ENCODE results near the gene RSRC1. TPM values are rescaled to one million over a fixed set of nuclear protein-coding genes. Genes with fewer than 3 reads are reported as not detected.

The RSRC1 gene
- total and polyA plus RNA-seq, 4 donors = 36.7 to 66.5 (median 50.2) TPM

- peak in 2 of 6 donors; percentile 21 to 35 for DNase-seq (ENCODE audit: low read depth in 4 of 6, low spot score in 6 of 6)
- Histone ChIP-seq H3K27ac (ENCODE audit: low read depth, low read length) (no peak overlapping the region), H3K36me3 (ENCODE audit: control insufficient read depth, insufficient read depth, low read length) (no peaks in the 10 kb centered on the region), H3K4me3 (ENCODE audit: low read depth, low read length) (no peak overlapping the region), H3K27me3 (ENCODE audit: control insufficient read depth, insufficient read depth, low read length) (no peaks in the 10 kb centered on the region), H3K4me1 (ENCODE audit: control insufficient read depth, insufficient read depth, low read length) (no peaks in the 10 kb centered on the region), H3K9me3 (ENCODE audit: control insufficient read depth, insufficient read depth, low read length) (peaks cover 8% of the 10 kb centered on the region)
- WGBS (ENCODE audit: insufficient coverage) = 20% methylated on average over 3 of the region's 6 CpGs
Measured at GRCh38 chr3:158272081-158272480, 162.2 kb downstream of the RSRC1 start.

DNA sequence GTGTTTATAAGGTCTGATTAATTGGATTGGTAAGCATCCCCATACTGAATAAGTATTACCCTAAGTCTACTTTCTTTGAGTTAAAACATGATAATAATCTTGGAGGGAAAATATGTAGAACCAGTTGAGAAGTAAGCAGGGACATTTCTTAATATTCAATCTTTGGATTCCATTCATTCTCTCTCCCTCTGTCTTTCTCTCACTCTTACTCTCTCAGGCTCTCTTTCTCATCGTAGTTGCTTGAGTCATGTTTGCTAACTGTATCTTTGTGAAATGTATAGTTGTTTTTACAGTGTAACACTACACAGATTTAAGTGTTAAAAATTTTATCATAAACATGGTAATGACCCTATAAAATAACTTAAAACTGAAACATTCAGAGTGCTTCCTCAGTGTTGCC lies 163.8 kb downstream of the RSRC1 start:
- H3K27ac ChIP-seq (ENCODE audit: low read depth, low read length) = no peak overlapping the region
- no peaks in the 10 kb centered on the region for H3K9me3 ChIP-seq (ENCODE audit: control insufficient read depth, insufficient read depth, low read length)
- no peak overlapping the region for H3K4me3 ChIP-seq (ENCODE audit: low read depth, low read length)
- no peaks in the 10 kb centered on the region for H3K36me3 ChIP-seq (ENCODE audit: control insufficient read depth, insufficient read depth, low read length)
- H3K27me3 ChIP-seq (ENCODE audit: control insufficient read depth, insufficient read depth, low read length) = no peaks in the 10 kb centered on the region
- H3K4me1 ChIP-seq (ENCODE audit: control insufficient read depth, insufficient read depth, low read length) = no peaks in the 10 kb centered on the region
- DNase-seq (ENCODE audit: low read depth in 4 of 6, low spot score in 6 of 6) = no peak
- WGBS (ENCODE audit: insufficient coverage) = no CpG with 5 or more reads among the region's 1 CpG

DNA sequence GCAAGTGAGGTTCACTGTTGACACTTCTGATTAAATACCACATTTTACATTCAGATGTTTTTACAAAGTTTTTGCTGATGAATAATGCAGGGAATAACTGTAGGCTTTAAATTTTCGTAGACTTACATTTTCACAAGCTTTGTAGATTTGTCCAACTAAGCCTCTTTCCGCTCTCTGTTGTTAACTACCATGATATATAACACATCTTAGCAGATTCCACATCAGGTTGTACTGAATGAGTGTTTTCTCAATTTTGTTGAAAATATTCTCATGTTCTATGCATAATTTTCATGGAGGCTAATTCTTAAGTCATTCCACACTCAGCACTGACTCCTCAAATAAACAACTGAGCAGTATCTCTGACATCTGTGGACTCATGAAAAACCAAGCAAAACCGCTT lies 168.3 kb downstream of the RSRC1 start:
- WGBS (ENCODE audit: insufficient coverage) = 100% methylated on average over 1 of the region's 3 CpGs
- DNase-seq (ENCODE audit: low read depth in 4 of 6, low spot score in 6 of 6) = no peak
- Histone ChIP-seq H3K36me3 (ENCODE audit: control insufficient read depth, insufficient read depth, low read length) (no peaks in the 10 kb centered on the region), H3K27me3 (ENCODE audit: control insufficient read depth, insufficient read depth, low read length) (no peaks in the 10 kb centered on the region), H3K9me3 (ENCODE audit: control insufficient read depth, insufficient read depth, low read length) (no peaks in the 10 kb centered on the region), H3K27ac (ENCODE audit: low read depth, low read length) (no peak overlapping the region), H3K4me3 (ENCODE audit: low read depth, low read length) (no peak overlapping the region), H3K4me1 (ENCODE audit: control insufficient read depth, insufficient read depth, low read length) (no peaks in the 10 kb centered on the region)

DNA sequence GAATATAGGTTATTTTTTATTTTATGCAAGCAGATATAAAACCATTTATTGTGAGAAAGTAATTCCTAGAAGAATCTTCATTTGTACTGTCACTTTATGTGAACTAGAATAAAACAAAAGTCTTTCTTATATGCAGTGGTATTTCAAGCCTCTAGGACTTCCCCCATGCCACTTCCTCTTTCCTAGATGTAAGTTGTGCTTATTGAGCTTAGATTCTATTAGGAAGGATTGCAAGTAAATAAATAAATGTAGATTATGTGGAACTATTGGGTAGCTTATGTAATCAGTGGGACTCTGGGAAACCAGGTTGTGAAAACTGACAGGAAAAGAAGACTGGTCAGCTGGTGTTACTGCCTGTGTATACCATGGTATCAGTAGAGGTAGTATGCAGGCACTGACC lies 169.7 kb downstream of the RSRC1 start:
- Histone ChIP-seq H3K27me3 (ENCODE audit: control insufficient read depth, insufficient read depth, low read length) (no peaks in the 10 kb centered on the region), H3K9me3 (ENCODE audit: control insufficient read depth, insufficient read depth, low read length) (no peaks in the 10 kb centered on the region), H3K4me3 (ENCODE audit: low read depth, low read length) (no peak overlapping the region), H3K36me3 (ENCODE audit: control insufficient read depth, insufficient read depth, low read length) (no peaks in the 10 kb centered on the region), H3K4me1 (ENCODE audit: control insufficient read depth, insufficient read depth, low read length) (no peaks in the 10 kb centered on the region), H3K27ac (ENCODE audit: low read depth, low read length) (no peak overlapping the region)
- no peak for DNase-seq (ENCODE audit: low read depth in 4 of 6, low spot score in 6 of 6)

- H3K27me3 ChIP-seq (ENCODE audit: control insufficient read depth, insufficient read depth, low read length) = no peaks in the 10 kb centered on the region
- H3K36me3 ChIP-seq (ENCODE audit: control insufficient read depth, insufficient read depth, low read length) = no peaks in the 10 kb centered on the region
- no peak overlapping the region for H3K27ac ChIP-seq (ENCODE audit: low read depth, low read length)
- no peaks in the 10 kb centered on the region for H3K4me1 ChIP-seq (ENCODE audit: control insufficient read depth, insufficient read depth, low read length)
- no peaks in the 10 kb centered on the region for H3K9me3 ChIP-seq (ENCODE audit: control insufficient read depth, insufficient read depth, low read length)
- no CpG with 5 or more reads among the region's 2 CpGs for WGBS (ENCODE audit: insufficient coverage)
- no peak overlapping the region for H3K4me3 ChIP-seq (ENCODE audit: low read depth, low read length)
- no peak for DNase-seq (ENCODE audit: low read depth in 4 of 6, low spot score in 6 of 6)
Measured at GRCh38 chr3:158295771-158296170, 185.9 kb downstream of the RSRC1 start.

DNA sequence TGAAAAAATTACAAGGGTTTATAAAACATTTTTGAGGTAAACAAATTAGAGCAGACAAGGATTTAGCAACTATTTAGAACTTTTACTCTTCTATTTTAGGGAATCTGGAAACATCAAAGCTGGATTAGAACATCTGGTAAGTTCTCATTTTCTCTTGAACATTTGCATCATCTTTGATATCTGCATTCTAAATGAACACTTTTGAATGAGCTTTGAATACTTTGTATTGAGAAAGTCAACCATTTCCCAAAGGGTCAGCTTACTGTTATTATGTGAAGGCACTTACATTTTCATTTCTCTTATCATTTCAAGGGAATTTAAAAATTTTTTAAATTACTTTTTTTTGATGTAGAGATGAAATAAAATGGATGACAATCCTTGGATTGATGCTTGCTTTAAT lies 188.1 kb downstream of the RSRC1 start:
- Histone ChIP-seq H3K4me1 (ENCODE audit: control insufficient read depth, insufficient read depth, low read length) (no peaks in the 10 kb centered on the region), H3K27ac (ENCODE audit: low read depth, low read length) (no peak overlapping the region), H3K4me3 (ENCODE audit: low read depth, low read length) (no peak overlapping the region), H3K36me3 (ENCODE audit: control insufficient read depth, insufficient read depth, low read length) (no peaks in the 10 kb centered on the region), H3K9me3 (ENCODE audit: control insufficient read depth, insufficient read depth, low read length) (no peaks in the 10 kb centered on the region), H3K27me3 (ENCODE audit: control insufficient read depth, insufficient read depth, low read length) (no peaks in the 10 kb centered on the region)
- no peak for DNase-seq (ENCODE audit: low read depth in 4 of 6, low spot score in 6 of 6)

DNA sequence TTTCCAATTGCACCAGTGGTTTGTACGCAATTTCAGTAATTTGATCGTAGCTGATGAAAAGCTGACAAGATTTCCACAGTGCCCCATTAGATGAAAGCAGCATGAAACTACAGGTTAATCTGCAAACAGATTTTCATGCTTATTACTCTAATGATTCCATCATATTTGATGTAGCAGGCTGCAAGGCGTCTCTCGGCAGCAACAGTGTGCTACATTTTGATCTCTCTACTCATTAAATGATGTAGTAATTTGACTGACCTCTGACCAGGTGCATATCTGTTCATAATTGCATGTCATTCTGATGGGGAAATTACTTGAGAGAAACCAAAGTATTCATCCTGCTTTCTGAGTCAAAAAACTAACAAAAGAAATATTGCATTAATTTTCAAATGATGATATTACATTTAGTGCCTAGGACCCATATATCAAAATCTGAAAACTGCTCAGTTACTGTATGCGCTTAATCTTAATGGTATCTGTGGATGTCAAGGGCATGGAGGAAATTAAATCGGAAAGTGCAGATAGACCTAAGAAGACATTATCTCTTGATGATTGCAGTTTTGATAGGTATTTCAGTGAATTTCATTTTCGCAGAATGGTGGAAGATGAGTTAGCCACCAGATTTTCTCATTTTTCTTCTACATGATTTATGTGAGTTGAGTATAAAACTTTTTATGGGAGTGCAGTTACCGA lies 198.5 kb downstream of the RSRC1 start:
- no peaks in the 10 kb centered on the region for H3K27me3 ChIP-seq (ENCODE audit: control insufficient read depth, insufficient read depth, low read length)
- no peaks in the 10 kb centered on the region for H3K4me1 ChIP-seq (ENCODE audit: control insufficient read depth, insufficient read depth, low read length)
- 86% methylated on average over 2 of the region's 8 CpGs for WGBS (ENCODE audit: insufficient coverage)
- H3K27ac ChIP-seq (ENCODE audit: low read depth, low read length) = no peak overlapping the region
- H3K36me3 ChIP-seq (ENCODE audit: control insufficient read depth, insufficient read depth, low read length) = no peaks in the 10 kb centered on the region
- peak in 1 of 6 donors; percentile 79 for DNase-seq (ENCODE audit: low read depth in 4 of 6, low spot score in 6 of 6)
- H3K4me3 ChIP-seq (ENCODE audit: low read depth, low read length) = no peak overlapping the region
- H3K9me3 ChIP-seq (ENCODE audit: control insufficient read depth, insufficient read depth, low read length) = no peaks in the 10 kb centered on the region

DNA sequence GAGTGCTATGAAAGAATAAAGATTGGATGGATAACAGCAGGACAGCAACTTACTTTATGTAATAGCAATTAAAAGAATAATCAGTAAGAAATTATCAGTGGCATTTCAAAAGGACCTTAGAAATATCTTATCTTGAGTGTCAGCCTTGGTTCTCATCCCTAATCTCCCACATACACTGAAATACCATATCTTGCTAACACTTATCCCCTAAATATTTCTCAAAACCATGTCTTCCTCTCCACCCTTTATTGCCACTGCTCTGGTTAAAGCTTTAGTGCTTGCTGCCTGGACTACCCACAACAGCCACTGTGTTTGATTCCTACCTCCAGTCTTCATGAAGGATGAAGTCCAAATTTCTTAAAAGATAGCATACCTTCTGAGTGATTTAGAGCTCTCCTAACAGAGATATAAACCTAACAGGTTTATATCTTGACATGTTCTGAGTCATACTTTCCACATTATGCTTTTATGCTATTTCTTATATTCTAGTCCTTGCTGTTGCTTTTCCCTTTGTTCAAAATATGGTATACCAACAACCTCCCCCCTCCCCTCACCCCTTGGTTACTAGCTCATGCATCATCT lies 202.8 kb downstream of the RSRC1 start:
- Histone ChIP-seq H3K4me3 (ENCODE audit: low read depth, low read length) (no peak overlapping the region), H3K4me1 (ENCODE audit: control insufficient read depth, insufficient read depth, low read length) (no peaks in the 10 kb centered on the region), H3K27me3 (ENCODE audit: control insufficient read depth, insufficient read depth, low read length) (no peaks in the 10 kb centered on the region), H3K36me3 (ENCODE audit: control insufficient read depth, insufficient read depth, low read length) (no peaks in the 10 kb centered on the region), H3K27ac (ENCODE audit: low read depth, low read length) (no peak overlapping the region), H3K9me3 (ENCODE audit: control insufficient read depth, insufficient read depth, low read length) (no peaks in the 10 kb centered on the region)
- DNase-seq (ENCODE audit: low read depth in 4 of 6, low spot score in 6 of 6) = no peak

GRCh38 chr3:158313338-158313927 lies 203.5 kb downstream of the RSRC1 start:
- peak in 4 of 6 donors; percentile 2 to 86 (median 30) for DNase-seq (ENCODE audit: low read depth in 4 of 6, low spot score in 6 of 6)

More at GRCh38 chr3:158313338-158313927, 203.5 kb downstream of the RSRC1 start:
- Histone ChIP-seq H3K27me3 (ENCODE audit: control insufficient read depth, insufficient read depth, low read length) (no peaks in the 10 kb centered on the region), H3K9me3 (ENCODE audit: control insufficient read depth, insufficient read depth, low read length) (no peaks in the 10 kb centered on the region), H3K36me3 (ENCODE audit: control insufficient read depth, insufficient read depth, low read length) (no peaks in the 10 kb centered on the region), H3K4me3 (ENCODE audit: low read depth, low read length) (no peak overlapping the region), H3K4me1 (ENCODE audit: control insufficient read depth, insufficient read depth, low read length) (no peaks in the 10 kb centered on the region), H3K27ac (ENCODE audit: low read depth, low read length) (no peak overlapping the region)
- WGBS (ENCODE audit: insufficient coverage) = no CpG with 5 or more reads among the region's 3 CpGs
